Hepatocyte (in vitro differentiated cells): ENCODE results near the gene ARSG.

Experiments
- EZH2 ChIP-seq: fragments of 200-600 bp; sonication (generic); IDR thresholded peaks from 2 replicates; pipeline ENCODE4 v1.6.1; 2016; ENCODE audit warnings: antibody characterized with exemption, mild to moderate bottlenecking, borderline replicate concordance
- EZH2phosphoT487 ChIP-seq: fragments of 200-600 bp; sonication (generic); IDR thresholded peaks from one replicate; pipeline ENCODE4 v1.6.1; 2018; ENCODE audit warnings: antibody characterized with exemption, mild to moderate bottlenecking, low read depth, moderate library complexity; ENCODE audit not compliant: unreplicated experiment, severe bottlenecking
- TF ChIP-seq, protein P1 (sequence below): fragments of 200-600 bp; sonication (generic); IDR thresholded peaks from 2 replicates; pipeline ENCODE4 v1.5.1; 2016; ENCODE audit warnings: antibody characterized with exemption, mild to moderate bottlenecking; ENCODE audit not compliant: poor library complexity

DNA sequence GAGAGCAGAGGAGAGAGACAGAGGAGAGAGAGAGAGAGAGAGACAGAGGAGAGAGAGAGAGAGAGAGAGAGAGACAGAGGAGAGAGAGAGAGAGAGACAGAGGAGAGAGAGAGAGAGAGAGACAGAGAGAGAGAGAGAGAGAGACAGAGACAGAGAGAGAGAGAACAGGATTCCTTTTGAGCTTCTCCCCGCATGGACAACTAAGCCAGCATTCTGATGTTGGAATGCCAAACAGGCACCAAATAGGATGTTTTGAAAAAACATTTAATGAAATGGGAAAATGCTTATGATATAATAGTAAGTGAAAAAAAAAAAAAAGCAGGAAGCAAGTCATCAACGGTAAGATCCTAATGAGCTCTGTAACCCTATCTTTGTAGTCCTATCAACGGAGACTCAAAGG, 60.7 kb downstream of the ARSG start:
- TF ChIP-seq, protein P1, sequence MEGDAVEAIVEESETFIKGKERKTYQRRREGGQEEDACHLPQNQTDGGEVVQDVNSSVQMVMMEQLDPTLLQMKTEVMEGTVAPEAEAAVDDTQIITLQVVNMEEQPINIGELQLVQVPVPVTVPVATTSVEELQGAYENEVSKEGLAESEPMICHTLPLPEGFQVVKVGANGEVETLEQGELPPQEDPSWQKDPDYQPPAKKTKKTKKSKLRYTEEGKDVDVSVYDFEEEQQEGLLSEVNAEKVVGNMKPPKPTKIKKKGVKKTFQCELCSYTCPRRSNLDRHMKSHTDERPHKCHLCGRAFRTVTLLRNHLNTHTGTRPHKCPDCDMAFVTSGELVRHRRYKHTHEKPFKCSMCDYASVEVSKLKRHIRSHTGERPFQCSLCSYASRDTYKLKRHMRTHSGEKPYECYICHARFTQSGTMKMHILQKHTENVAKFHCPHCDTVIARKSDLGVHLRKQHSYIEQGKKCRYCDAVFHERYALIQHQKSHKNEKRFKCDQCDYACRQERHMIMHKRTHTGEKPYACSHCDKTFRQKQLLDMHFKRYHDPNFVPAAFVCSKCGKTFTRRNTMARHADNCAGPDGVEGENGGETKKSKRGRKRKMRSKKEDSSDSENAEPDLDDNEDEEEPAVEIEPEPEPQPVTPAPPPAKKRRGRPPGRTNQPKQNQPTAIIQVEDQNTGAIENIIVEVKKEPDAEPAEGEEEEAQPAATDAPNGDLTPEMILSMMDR = no peak
- TF ChIP-seq EZH2phosphoT487 (no peak), EZH2 (no peak)
